Coronary artery (tissue), 2 donors: ENCODE results near the gene CHST11.

Source experiments
- DNase-seq: peaks from one replicate; pipeline ENCODE4 v3.0.0-alpha.2; 2017; ENCODE audit warnings: low spot score
- H3K27ac ChIP-seq, 2 donors: fragments of 200-600 bp; sonication (generic); one replicate each; pipeline ENCODE4 v1.5.1; 2016 to 2019
- H3K4me3 ChIP-seq: fragments of 200-600 bp; sonication (generic); 2 replicates; pipeline ENCODE4 v1.5.1; 2016; ENCODE audit warnings: mild to moderate bottlenecking, moderate library complexity
- TF ChIP-seq, protein P1 (sequence below): fragments of 200-600 bp; sonication (generic); IDR thresholded peaks from one replicate; pipeline ENCODE4 v1.5.1; 2019; ENCODE audit warnings: antibody characterized with exemption

CHST11 gene

DNA sequence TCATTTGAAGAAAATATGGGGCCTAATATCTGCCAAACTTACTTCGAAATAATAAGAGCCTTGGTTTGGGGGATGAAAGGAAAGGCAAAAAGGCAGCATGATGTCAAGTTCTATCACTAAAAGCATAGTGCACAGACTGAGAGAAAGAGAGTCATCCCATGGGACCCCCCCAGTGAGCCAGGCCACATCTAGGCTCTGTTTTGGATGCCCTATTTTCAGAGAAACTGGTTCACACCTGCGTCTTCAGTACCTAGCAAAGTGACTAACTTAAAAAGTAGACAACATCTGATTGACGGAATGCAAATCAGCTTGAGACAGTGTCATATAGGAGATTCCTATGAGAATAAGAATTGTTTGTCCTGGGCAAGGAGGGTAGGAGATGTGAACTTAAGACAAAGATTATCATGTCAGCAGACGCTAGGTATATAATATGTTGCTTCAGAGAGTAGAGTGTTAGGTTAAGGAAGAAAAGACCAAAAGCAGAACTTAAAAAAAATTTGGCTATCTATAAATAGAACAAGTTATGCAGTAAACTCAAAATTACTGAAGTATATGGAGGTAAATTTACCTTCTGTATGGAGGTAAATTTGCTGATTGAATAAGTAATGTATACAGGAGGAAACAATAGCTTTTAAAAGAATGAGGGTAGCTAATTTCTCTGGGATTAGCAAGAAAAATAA is 353.1 kb downstream of the CHST11 start:
- TF ChIP-seq, protein P1, sequence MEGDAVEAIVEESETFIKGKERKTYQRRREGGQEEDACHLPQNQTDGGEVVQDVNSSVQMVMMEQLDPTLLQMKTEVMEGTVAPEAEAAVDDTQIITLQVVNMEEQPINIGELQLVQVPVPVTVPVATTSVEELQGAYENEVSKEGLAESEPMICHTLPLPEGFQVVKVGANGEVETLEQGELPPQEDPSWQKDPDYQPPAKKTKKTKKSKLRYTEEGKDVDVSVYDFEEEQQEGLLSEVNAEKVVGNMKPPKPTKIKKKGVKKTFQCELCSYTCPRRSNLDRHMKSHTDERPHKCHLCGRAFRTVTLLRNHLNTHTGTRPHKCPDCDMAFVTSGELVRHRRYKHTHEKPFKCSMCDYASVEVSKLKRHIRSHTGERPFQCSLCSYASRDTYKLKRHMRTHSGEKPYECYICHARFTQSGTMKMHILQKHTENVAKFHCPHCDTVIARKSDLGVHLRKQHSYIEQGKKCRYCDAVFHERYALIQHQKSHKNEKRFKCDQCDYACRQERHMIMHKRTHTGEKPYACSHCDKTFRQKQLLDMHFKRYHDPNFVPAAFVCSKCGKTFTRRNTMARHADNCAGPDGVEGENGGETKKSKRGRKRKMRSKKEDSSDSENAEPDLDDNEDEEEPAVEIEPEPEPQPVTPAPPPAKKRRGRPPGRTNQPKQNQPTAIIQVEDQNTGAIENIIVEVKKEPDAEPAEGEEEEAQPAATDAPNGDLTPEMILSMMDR, result no peak
- Histone ChIP-seq H3K27ac (no peak overlapping the region), H3K4me3 (no peak overlapping the region)
- DNase-seq, result no peak
